ENCODE results near the gene MISFA.

DNA sequence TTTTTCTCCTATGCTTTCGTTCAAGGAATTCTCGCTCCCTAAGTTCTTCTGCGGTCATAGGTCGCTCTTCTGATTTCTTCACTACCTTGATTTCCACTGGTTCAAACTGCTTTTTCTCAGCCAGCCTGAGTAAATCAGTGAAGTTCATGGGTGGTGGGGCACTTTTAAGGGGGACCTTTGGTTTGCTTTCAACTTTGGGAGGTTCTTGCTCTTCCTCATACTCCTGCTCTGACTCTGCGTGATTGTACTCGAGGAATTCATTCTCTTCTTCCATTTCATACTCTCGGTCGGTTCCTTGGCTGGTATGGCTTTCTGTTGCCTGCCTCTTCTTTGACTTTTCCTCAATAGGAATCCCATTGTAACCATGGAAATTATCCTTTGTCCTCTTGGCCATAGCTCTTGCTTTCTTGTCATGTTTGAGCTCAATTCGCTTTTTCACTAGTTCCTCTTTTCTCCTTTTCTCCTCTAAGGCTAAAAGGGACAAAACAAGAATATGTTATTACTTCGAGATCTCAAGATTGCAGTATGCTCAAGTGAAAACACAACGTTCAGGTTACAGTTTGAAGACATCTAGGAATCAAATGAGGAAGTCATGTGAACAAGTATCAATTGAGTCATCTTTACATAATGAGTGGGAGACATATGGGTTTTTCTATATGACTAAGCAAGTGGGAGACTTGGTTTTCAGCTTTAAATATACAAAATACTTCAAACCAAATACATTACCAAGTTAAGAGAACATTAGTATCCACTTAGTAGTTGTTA lies 16.2 kb downstream of the MISFA start:
- TF ChIP-seq POLR2AphosphoS5 (IDR thresholded peaks at IDR 0.05), result no peak
- TF ChIP-seq CTCF (IDR thresholded peaks at IDR 0.05), result no peak
- no peak for TF ChIP-seq POLR2A (IDR thresholded peaks at IDR 0.05)

Measured in prostate gland (tissue), 2 donors.